GM12878 (cell line): Measurements from ENCODE around the gene DBN1. TPM values are rescaled to one million over a fixed set of nuclear protein-coding genes. Genes with fewer than 3 reads are reported as not detected.

Experiments used
- ATF7 ChIP-seq: fragments of 450-650 bp; IDR thresholded peaks from 2 replicates; pipeline ENCODE4 v1.6.1; 2016; ENCODE audit warnings: low read depth, mild to moderate bottlenecking
- CHD1 ChIP-seq: IDR thresholded peaks from 2 replicates; pipeline ENCODE4 v1.6.1; 2012; ENCODE audit warnings: low read depth, low read length, improper control_type of control experiment
- DPF2 ChIP-seq: fragments of 450-650 bp; IDR thresholded peaks from 2 replicates; pipeline ENCODE4 v1.6.1; 2017; ENCODE audit warnings: mild to moderate bottlenecking
- EP300 ChIP-seq, 2 experiments: fragments of 150-350 bp in 1 of 2; IDR thresholded peaks; 2 replicates each; pipeline ENCODE4 v1.6.1; 2011 to 2012; ENCODE audit warnings: low read depth in 2 of 2, low read length in 2 of 2, borderline replicate concordance in 1 of 2, improper control_type of control experiment in 1 of 2, inconsistent platforms in 1 of 2; ENCODE audit not compliant: control insufficient read depth in 1 of 2
- GABPA ChIP-seq: IDR thresholded peaks from 2 replicates; pipeline ENCODE4 v1.6.1; 2014; ENCODE audit warnings: antibody characterized with exemption, low read depth, mild to moderate bottlenecking, inconsistent platforms
- JUNB ChIP-seq: IDR thresholded peaks from 2 replicates; pipeline ENCODE4 v1.6.1; 2016; ENCODE audit warnings: antibody characterized with exemption, mild to moderate bottlenecking
- JUND ChIP-seq: IDR thresholded peaks from 2 replicates; pipeline ENCODE4 v1.6.1; 2012; ENCODE audit warnings: low read depth, mild to moderate bottlenecking, low read length, improper control_type of control experiment, moderate library complexity
- MEF2A ChIP-seq: IDR thresholded peaks from 2 replicates; pipeline ENCODE4 v1.6.1; 2011; ENCODE audit warnings: low read depth, mild to moderate bottlenecking, low read length, moderate library complexity; ENCODE audit not compliant: insufficient read depth
- MYB ChIP-seq: fragments of 150-350 bp; IDR thresholded peaks from 2 replicates; pipeline ENCODE4 v1.6.1; 2014; ENCODE audit warnings: mild to moderate bottlenecking, low read depth, low read length, borderline replicate concordance
- PAX5 ChIP-seq: IDR thresholded peaks from 2 replicates; pipeline ENCODE4 v1.6.1; 2011; ENCODE audit warnings: low read depth, low read length, borderline replicate concordance
- REST ChIP-seq: IDR thresholded peaks from 2 replicates; pipeline ENCODE4 v1.6.1; 2012; ENCODE audit warnings: mild to moderate bottlenecking, low read depth, low read length
- SP1 ChIP-seq: IDR thresholded peaks from one replicate; pipeline ENCODE4 v1.6.1; 2011; ENCODE audit warnings: low read depth, low read length
- STAT3 ChIP-seq: IDR thresholded peaks from 2 replicates; pipeline ENCODE4 v1.6.1; 2011; ENCODE audit warnings: low read depth, low read length, improper control_type of control experiment
- polyA plus RNA-seq, 11 experiments: library from polyadenylated mRNA; depleted of rRNA in 4 of 11; unstranded in 6 of 11; stranded (reverse) in 5 of 11; fragments of >200 nt; fragmentation: Nextera tagmentation in 4 of 11; fragmentation: Illumina TruSeq in 1 of 11; extraction: Ambion mirVana in 4 of 11; extraction: Trizol in 1 of 11; gene quantifications; 1 replicate in 1 of 11; 2 replicates in 10 of 11; pipeline versions ENCODE4 v1.2.1 to v1.2.3, GENCODE V29; 2011 to 2016; ENCODE audit warnings: inconsistent platforms in 2 of 11, missing spikeins in 2 of 11, low read depth in 1 of 11
- total RNA-seq, 4 experiments: library from RNA; depleted of rRNA in 3 of 4; stranded (reverse); fragments of >200 nt in 3 of 4; fragmentation: Illumina TruSeq in 1 of 4; extraction: Trizol in 1 of 4; gene quantifications; 2 replicates each; pipeline versions ENCODE4 v1.2.1 to v1.2.3, GENCODE V29; 2013 to 2021
- TF ChIP-seq, protein P1 (sequence below): fragments of 450-650 bp; formaldehyde crosslinking; IDR thresholded peaks from 2 replicates; pipeline ENCODE4 v1.5.0; 2022; ENCODE audit warnings: mild to moderate bottlenecking, missing genetic modification characterization
- TF ChIP-seq, protein P2 (sequence below): IDR thresholded peaks from 2 replicates; pipeline ENCODE4 v1.6.1; 2011; ENCODE audit warnings: low read depth, low read length, improper control_type of control experiment, borderline replicate concordance
- TF ChIP-seq, protein P3 (sequence below): fragments of 150-350 bp; IDR thresholded peaks from 2 replicates; pipeline ENCODE4 v1.6.1; 2014; ENCODE audit warnings: mild to moderate bottlenecking, low read depth, low read length

DBN1 gene
- total and polyA plus RNA-seq, 10 of the 15 experiments (the other 5 are each of a cell fraction or from before 2014, with no cell fraction given), result 0.18 to 81.0 (median 27.9) TPM

DNA sequence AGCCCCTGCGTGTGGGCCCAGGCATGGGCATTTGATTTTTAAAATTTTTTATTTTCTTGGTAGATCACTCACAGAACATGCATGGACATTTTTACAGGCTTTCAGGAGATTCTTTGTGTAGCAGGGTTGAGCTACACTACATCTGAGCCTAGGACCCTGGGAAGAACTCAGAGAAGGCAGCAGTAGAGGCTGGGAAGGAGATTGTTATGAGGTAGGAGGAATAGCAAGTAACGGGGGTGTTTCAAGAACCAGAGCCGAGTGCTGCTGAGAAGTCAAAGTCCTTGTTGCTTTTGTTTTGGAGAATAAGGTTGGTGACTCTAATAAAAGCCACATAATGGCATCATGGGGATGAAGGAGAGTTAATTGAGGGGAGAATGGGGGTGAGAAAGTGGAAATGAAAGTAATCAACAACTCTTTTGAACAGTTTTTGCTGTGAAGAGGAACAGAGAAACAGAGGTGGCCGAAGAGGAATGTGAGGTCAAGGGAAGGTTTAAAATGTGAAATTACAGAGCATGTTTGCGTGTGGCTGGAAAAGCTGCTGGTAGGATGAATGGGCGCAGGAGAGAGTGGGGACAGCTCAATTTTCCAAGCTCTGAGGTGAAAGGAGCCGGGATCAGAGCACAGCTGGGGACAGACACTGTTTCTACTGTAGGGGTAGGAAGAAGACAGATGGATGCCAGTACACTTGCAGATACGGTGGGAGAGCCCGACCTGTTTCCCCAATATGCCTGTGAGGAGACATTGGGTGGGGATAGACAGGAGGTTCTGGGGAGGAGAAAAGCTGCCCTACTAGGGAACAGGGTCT is 28.6 kb upstream of the DBN1 start (continued):
- TF ChIP-seq REST (no peak), JUND (no peak), DPF2 (peak; percentile 96), JUNB (no peak), MEF2A (no peak), ATF7 (peak; percentile 96), PAX5 (no peak; the same call in 1 of the 2 replicates), SP1 (peak; percentile 50), STAT3 (no peak), CHD1 (no peak), EP300 (IDR thresholded peaks at IDR 0.05; ENCODE audit: borderline replicate concordance in 1 of 2, control insufficient read depth in 1 of 2, low read depth in 2 of 2, low read length in 2 of 2) (peak; percentile 82 to 91; a peak in 3 of 4 replicates), MYB (peak; percentile 77; the same call in 1 of the 2 replicates), GABPA (no peak)
- TF ChIP-seq, protein P1, sequence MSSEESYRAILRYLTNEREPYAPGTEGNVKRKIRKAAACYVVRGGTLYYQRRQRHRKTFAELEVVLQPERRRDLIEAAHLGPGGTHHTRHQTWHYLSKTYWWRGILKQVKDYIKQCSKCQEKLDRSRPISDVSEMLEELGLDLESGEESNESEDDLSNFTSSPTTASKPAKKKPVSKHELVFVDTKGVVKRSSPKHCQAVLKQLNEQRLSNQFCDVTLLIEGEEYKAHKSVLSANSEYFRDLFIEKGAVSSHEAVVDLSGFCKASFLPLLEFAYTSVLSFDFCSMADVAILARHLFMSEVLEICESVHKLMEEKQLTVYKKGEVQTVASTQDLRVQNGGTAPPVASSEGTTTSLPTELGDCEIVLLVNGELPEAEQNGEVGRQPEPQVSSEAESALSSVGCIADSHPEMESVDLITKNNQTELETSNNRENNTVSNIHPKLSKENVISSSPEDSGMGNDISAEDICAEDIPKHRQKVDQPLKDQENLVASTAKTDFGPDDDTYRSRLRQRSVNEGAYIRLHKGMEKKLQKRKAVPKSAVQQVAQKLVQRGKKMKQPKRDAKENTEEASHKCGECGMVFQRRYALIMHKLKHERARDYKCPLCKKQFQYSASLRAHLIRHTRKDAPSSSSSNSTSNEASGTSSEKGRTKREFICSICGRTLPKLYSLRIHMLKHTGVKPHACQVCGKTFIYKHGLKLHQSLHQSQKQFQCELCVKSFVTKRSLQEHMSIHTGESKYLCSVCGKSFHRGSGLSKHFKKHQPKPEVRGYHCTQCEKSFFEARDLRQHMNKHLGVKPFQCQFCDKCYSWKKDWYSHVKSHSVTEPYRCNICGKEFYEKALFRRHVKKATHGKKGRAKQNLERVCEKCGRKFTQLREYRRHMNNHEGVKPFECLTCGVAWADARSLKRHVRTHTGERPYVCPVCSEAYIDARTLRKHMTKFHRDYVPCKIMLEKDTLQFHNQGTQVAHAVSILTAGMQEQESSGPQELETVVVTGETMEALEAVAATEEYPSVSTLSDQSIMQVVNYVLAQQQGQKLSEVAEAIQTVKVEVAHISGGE (CRISPR knock-in tag), result no peak
- TF ChIP-seq, protein P2, sequence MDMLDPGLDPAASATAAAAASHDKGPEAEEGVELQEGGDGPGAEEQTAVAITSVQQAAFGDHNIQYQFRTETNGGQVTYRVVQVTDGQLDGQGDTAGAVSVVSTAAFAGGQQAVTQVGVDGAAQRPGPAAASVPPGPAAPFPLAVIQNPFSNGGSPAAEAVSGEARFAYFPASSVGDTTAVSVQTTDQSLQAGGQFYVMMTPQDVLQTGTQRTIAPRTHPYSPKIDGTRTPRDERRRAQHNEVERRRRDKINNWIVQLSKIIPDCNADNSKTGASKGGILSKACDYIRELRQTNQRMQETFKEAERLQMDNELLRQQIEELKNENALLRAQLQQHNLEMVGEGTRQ, result no peak
- TF ChIP-seq, protein P3, sequence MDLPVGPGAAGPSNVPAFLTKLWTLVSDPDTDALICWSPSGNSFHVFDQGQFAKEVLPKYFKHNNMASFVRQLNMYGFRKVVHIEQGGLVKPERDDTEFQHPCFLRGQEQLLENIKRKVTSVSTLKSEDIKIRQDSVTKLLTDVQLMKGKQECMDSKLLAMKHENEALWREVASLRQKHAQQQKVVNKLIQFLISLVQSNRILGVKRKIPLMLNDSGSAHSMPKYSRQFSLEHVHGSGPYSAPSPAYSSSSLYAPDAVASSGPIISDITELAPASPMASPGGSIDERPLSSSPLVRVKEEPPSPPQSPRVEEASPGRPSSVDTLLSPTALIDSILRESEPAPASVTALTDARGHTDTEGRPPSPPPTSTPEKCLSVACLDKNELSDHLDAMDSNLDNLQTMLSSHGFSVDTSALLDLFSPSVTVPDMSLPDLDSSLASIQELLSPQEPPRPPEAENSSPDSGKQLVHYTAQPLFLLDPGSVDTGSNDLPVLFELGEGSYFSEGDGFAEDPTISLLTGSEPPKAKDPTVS, result no peak
